K562 (cell line): ENCODE results near the gene EFCAB5. TPM values are rescaled to one million over a fixed set of nuclear protein-coding genes. Genes with fewer than 3 reads are reported as not detected.
A peak's percentile ranks its signal among the peaks of the same experiment; 100 is the strongest.

Experiments
- CEBPG ChIP-seq, 3 experiments: fragments of 200-800 bp in 1 of 3; sonication (Bioruptor generic) in 1 of 3; sonication (generic) in 1 of 3; formaldehyde crosslinking in 1 of 3; IDR thresholded peaks in 2 of 3; conservative IDR thresholded peaks in 1 of 3; 2 replicates each; pipeline versions ENCODE4 v1.6.1 to v1.8.0; 2016 to 2022; ENCODE audit warnings: missing compliant biosample characterization in 2 of 3, missing genetic modification characterization in 2 of 3, mild to moderate bottlenecking in 1 of 3, missing genetic modification reagents in 1 of 3
- ELK3 ChIP-seq: fragments of 450-650 bp; formaldehyde crosslinking; IDR thresholded peaks from 2 replicates; pipeline ENCODE4 v1.4.0; 2020; ENCODE audit warnings: mild to moderate bottlenecking
- ERF ChIP-seq: fragments of 450-650 bp; formaldehyde crosslinking; IDR thresholded peaks from 2 replicates; pipeline ENCODE4 v1.4.0; 2020; ENCODE audit warnings: mild to moderate bottlenecking, mixed read lengths
- FOS ChIP-seq: IDR thresholded peaks from 3 replicates; pipeline ENCODE4 v1.6.1; 2011; ENCODE audit not compliant: insufficient read length; ENCODE audit errors: extremely low read depth
- GATAD2A ChIP-seq: fragments of 450-650 bp; IDR thresholded peaks from 2 replicates; pipeline ENCODE4 v1.6.1; 2017
- IRF1 ChIP-seq: sonication (generic); formaldehyde crosslinking; IDR thresholded peaks from 2 replicates; pipeline ENCODE4 v1.8.0; 2022; ENCODE audit warnings: missing genetic modification reagents, mild to moderate bottlenecking, borderline replicate concordance
- KAT8 ChIP-seq: fragments of 450-650 bp; IDR thresholded peaks from 2 replicates; pipeline ENCODE4 v1.6.1; 2016; ENCODE audit warnings: low read depth, mild to moderate bottlenecking
- NFIC ChIP-seq: fragments of 450-650 bp; IDR thresholded peaks from 2 replicates; pipeline ENCODE4 v1.6.1; 2017; ENCODE audit warnings: mild to moderate bottlenecking, inconsistent platforms
- RBM15 ChIP-seq: fragments of 200-400 bp; formaldehyde crosslinking; IDR thresholded peaks from 2 replicates; pipeline ENCODE4 v1.6.1; 2018; ENCODE audit warnings: mild to moderate bottlenecking, low read length, moderate library complexity; ENCODE audit not compliant: insufficient read depth
- XRCC3 ChIP-seq: fragments of 450-650 bp; IDR thresholded peaks from 2 replicates; pipeline ENCODE4 v1.6.1; 2017; ENCODE audit warnings: mild to moderate bottlenecking, moderate library complexity
- ZBTB33 ChIP-seq: sonication (generic); formaldehyde crosslinking; IDR thresholded peaks from 2 replicates; pipeline ENCODE4 v1.8.1; 2023; ENCODE audit warnings: mild to moderate bottlenecking, missing genetic modification reagents
- ZNF12 ChIP-seq: sonication (generic); formaldehyde crosslinking; IDR thresholded peaks from 2 replicates; pipeline ENCODE4 v1.4.0; 2020; ENCODE audit warnings: mild to moderate bottlenecking, missing genetic modification reagents
- ZNF23 ChIP-seq: fragments of 250-450 bp; sonication (Bioruptor Pico); IDR thresholded peaks from 2 replicates; pipeline ENCODE4 v1.4.0; 2020; ENCODE audit warnings: mild to moderate bottlenecking
- ZNF583 ChIP-seq: fragments of 250-450 bp; sonication (Bioruptor Pico); IDR thresholded peaks from 2 replicates; pipeline ENCODE4 v1.4.0; 2020
- ZNF766 ChIP-seq: fragments of 200-800 bp; sonication (Bioruptor generic); conservative IDR thresholded peaks from 2 replicates; pipeline ENCODE4 v1.6.1; 2016; ENCODE audit warnings: missing genetic modification characterization, missing compliant biosample characterization
- polyA plus RNA-seq, 8 experiments: library from polyadenylated mRNA; depleted of rRNA in 4 of 8; stranded (reverse) in 5 of 8; unstranded in 3 of 8; fragments of >200 nt; fragmentation: Nextera tagmentation in 2 of 8; fragmentation: Illumina TruSeq in 1 of 8; extraction: Ambion mirVana in 2 of 8; extraction: Trizol in 1 of 8; gene quantifications; 2 replicates each; pipeline versions ENCODE4 v1.2.1 to v1.2.3, GENCODE V29; 2011 to 2014; ENCODE audit warnings: inconsistent platforms in 1 of 8, missing spikeins in 1 of 8
- total RNA-seq, 7 experiments: library from RNA; depleted of rRNA in 6 of 7; stranded (reverse); fragments of >200 nt in 6 of 7; fragmentation: Illumina TruSeq in 2 of 7; extraction: Trizol in 2 of 7; gene quantifications; 2 replicates each; pipeline versions ENCODE4 v1.2.1 to v1.2.3, GENCODE V29; 2011 to 2021; ENCODE audit warnings: low replicate concordance in 1 of 7

The EFCAB5 gene
- total and polyA plus RNA-seq, 9 of the 15 experiments (the other 6 are each of a cell fraction or from before 2014, with no cell fraction given), result 0.06 to 0.11 TPM; not detected in 7

GRCh38 chr17:29929533-29930408 lies 11.7 kb upstream of the EFCAB5 start, which contains the start of gene SSH2 (continued):
- TF ChIP-seq ELK3 (CRISPR knock-in tag), result no peak
- TF ChIP-seq GATAD2A, result peak; percentile 71; the same call in 1 of the 2 replicates
- TF ChIP-seq NFIC, result no peak
- no peak for TF ChIP-seq FOS
- TF ChIP-seq XRCC3, result no peak
- no peak for TF ChIP-seq ZNF12 (CRISPR knock-in tag)
- TF ChIP-seq IRF1 (CRISPR knock-in tag), result no peak
- peak; percentile 12; the same call in 1 of the 2 replicates for TF ChIP-seq CEBPG (CRISPR knock-in tag; IDR thresholded peaks at IDR 0.05)
- no peak for TF ChIP-seq CEBPG (tag; conservative IDR thresholded peaks at IDR 0.05 in 1 of 2, IDR thresholded peaks at IDR 0.05 in 1 of 2)
- TF ChIP-seq ZBTB33, result no peak
- no peak for TF ChIP-seq ZNF583 (CRISPR knock-in tag)
- no peak for TF ChIP-seq ZNF23 (CRISPR knock-in tag)
- no peak for TF ChIP-seq ERF (CRISPR knock-in tag)
- TF ChIP-seq ZNF766 (CRISPR knock-in tag), result no peak
- TF ChIP-seq KAT8, result no peak
- TF ChIP-seq RBM15, result no peak
